SK-N-MC (cell line): ENCODE results near the gene ZNF710.

Experiments used
- EZH2 ChIP-seq: fragments of 200-600 bp; sonication (generic); IDR thresholded peaks from one replicate; pipeline ENCODE4 v1.6.1; 2017; ENCODE audit warnings: antibody characterized with exemption
- FOXP2 ChIP-seq: optimal IDR thresholded peaks from 2 replicates; pipeline ENCODE3; 2011; ENCODE audit warnings: mild to moderate bottlenecking, moderate library complexity; ENCODE audit not compliant: insufficient read depth; ENCODE audit errors: extremely low read length, control extremely low read depth

- TF ChIP-seq EZH2: no peak
- TF ChIP-seq FOXP2: no peak
Measured at GRCh38 chr15:89999676-90000185, 1.4 kb upstream of the ZNF710 start.
